Fibroblast of lung (primary cell): ENCODE measurements around the gene SLC17A9. TPM values are rescaled to one million over a fixed set of nuclear protein-coding genes. Genes with fewer than 3 reads are reported as not detected.

ENCODE experiments used
- DNase-seq, 2 donors: peaks; one replicate each; pipeline versions ENCODE4 v3.0.0 to v3.0.0-alpha.2; 2010; ENCODE audit warnings: low read depth in 2 of 2
- H2AFZ ChIP-seq: 2 replicates; pipeline ENCODE4 v1.5.1; 2012; ENCODE audit warnings: low read length, control low read depth, inconsistent platforms
- H3K27ac ChIP-seq: 2 replicates; pipeline ENCODE4 v1.5.1; 2011; ENCODE audit warnings: low read length, control low read depth; ENCODE audit not compliant: insufficient read depth
- H3K27me3 ChIP-seq: 2 replicates; pipeline ENCODE4 v1.5.1; 2011; ENCODE audit warnings: mild to moderate bottlenecking, low read length; ENCODE audit not compliant: control insufficient read depth, insufficient read depth
- H3K36me3 ChIP-seq: 2 replicates; pipeline ENCODE4 v1.5.1; 2011; ENCODE audit warnings: low read length; ENCODE audit not compliant: control insufficient read depth, insufficient read depth
- H3K4me1 ChIP-seq: 2 replicates; pipeline ENCODE4 v1.5.1; 2011; ENCODE audit warnings: low read length; ENCODE audit not compliant: control insufficient read depth, insufficient read depth; ENCODE audit errors: extremely low read depth
- H3K4me2 ChIP-seq: 2 replicates; pipeline ENCODE4 v1.5.1; 2011; ENCODE audit warnings: low read length, control low read depth; ENCODE audit not compliant: insufficient read depth; ENCODE audit errors: extremely low read depth
- H3K4me3 ChIP-seq, 4 experiments: fragments of 200-600 bp in 1 of 4; sonication (generic) in 1 of 4; replicated peaks in 1 of 4; 2 replicates each; pipeline ENCODE4 v1.5.1; 2011 to 2016; ENCODE audit warnings: low read length in 4 of 4, low read depth in 3 of 4, mild to moderate bottlenecking in 3 of 4, control low read depth in 2 of 4, inconsistent platforms in 1 of 4, mixed read lengths in 1 of 4; ENCODE audit not compliant: insufficient read depth in 1 of 4; ENCODE audit errors: control extremely low read depth in 1 of 4
- H3K79me2 ChIP-seq: 2 replicates; pipeline ENCODE4 v1.5.1; 2012; ENCODE audit warnings: mild to moderate bottlenecking, low read length, inconsistent platforms; ENCODE audit not compliant: control insufficient read depth, insufficient read depth
- H3K9ac ChIP-seq: 2 replicates; pipeline ENCODE4 v1.5.1; 2011; ENCODE audit warnings: mild to moderate bottlenecking, low read length, control low read depth; ENCODE audit not compliant: insufficient read depth
- H3K9me3 ChIP-seq: 2 replicates; pipeline ENCODE4 v1.5.1; 2012; ENCODE audit warnings: low read depth, low read length; ENCODE audit not compliant: control insufficient read depth, insufficient read depth
- H4K20me1 ChIP-seq: 2 replicates; pipeline ENCODE4 v1.5.1; 2011; ENCODE audit warnings: low read length; ENCODE audit not compliant: control insufficient read depth, insufficient read depth; ENCODE audit errors: extremely low read depth
- EZH2 ChIP-seq: IDR thresholded peaks from 2 replicates; pipeline ENCODE4 v1.5.1; 2012; ENCODE audit warnings: low read length, control low read depth, mild to moderate bottlenecking; ENCODE audit errors: missing control alignments
- polyA plus RNA-seq, 2 donors: library from polyadenylated mRNA; depleted of rRNA in 1 of 2; stranded (reverse) in 1 of 2; unstranded in 1 of 2; fragments of >200 nt; gene quantifications; 2 replicates each; pipeline ENCODE4 v1.2.1, GENCODE V29; 2011 to 2012; ENCODE audit warnings: missing spikeins in 1 of 2
- total RNA-seq: library from RNA; depleted of rRNA; stranded (reverse); fragments of >200 nt; gene quantifications from 2 replicates; pipeline ENCODE4 v1.2.1, GENCODE V29; 2014
- TF ChIP-seq, protein P1 (sequence below), 2 donors: IDR thresholded peaks in 1 of 2; conservative IDR thresholded peaks in 1 of 2; 1 replicate in 1 of 2; 2 replicates in 1 of 2; pipeline ENCODE4 v1.5.1; 2011 to 2012; ENCODE audit warnings: low read length in 2 of 2, control low read depth in 1 of 2, inconsistent platforms in 1 of 2, low read depth in 1 of 2, mild to moderate bottlenecking in 1 of 2

SLC17A9 gene
- total and polyA plus RNA-seq, 2 donors (not counting 1 experiment from before 2014, with no cell fraction given) = 6.4 to 6.8 TPM

DNA sequence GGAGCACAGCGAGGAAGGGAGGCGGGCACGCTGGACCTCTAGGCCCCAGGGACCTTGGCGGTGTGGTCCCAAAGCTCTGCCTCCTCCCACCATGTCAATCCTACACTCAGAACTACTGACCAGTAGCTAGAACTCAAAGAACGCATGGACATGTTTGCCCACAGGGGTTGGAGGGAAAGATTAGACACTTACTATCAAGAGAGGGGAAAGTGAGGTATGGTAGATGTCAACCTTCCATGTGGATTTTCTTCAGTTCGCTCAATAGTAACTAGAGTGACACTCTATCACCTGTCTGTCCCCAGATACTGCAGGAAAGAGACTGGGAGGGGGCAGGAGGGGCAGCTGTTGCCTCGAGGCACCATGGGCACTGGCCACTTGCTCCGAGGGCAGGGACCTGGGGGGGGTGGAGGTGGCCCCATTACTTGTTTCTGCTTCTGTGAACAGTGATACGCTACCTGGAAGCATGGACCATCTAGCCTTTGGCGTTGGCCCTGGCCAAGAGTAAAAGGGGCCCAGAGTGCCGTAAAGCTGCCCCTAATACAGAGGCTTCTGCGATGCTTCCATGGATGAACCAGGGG, 25.3 kb upstream of the SLC17A9 start:
- H2AFZ ChIP-seq = no peak overlapping the region
- no peak overlapping the region for H3K27ac ChIP-seq
- H3K79me2 ChIP-seq = peaks cover 93% of the 10 kb centered on the region
- H4K20me1 ChIP-seq = peaks cover 9% of the 10 kb centered on the region
- H3K36me3 ChIP-seq = no peaks in the 10 kb centered on the region
- TF ChIP-seq EZH2 = no peak
- TF ChIP-seq, protein P1, sequence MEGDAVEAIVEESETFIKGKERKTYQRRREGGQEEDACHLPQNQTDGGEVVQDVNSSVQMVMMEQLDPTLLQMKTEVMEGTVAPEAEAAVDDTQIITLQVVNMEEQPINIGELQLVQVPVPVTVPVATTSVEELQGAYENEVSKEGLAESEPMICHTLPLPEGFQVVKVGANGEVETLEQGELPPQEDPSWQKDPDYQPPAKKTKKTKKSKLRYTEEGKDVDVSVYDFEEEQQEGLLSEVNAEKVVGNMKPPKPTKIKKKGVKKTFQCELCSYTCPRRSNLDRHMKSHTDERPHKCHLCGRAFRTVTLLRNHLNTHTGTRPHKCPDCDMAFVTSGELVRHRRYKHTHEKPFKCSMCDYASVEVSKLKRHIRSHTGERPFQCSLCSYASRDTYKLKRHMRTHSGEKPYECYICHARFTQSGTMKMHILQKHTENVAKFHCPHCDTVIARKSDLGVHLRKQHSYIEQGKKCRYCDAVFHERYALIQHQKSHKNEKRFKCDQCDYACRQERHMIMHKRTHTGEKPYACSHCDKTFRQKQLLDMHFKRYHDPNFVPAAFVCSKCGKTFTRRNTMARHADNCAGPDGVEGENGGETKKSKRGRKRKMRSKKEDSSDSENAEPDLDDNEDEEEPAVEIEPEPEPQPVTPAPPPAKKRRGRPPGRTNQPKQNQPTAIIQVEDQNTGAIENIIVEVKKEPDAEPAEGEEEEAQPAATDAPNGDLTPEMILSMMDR (conservative IDR thresholded peaks at IDR 0.05 in 1 of 2, IDR thresholded peaks at IDR 0.05 in 1 of 2; ENCODE audit: low read depth in 1 of 2, low read length in 2 of 2) = no peak
- DNase-seq = no peak
- H3K4me2 ChIP-seq = peak overlapping the region; percentile 97
- H3K9me3 ChIP-seq = no peaks in the 10 kb centered on the region
- H3K4me1 ChIP-seq = peaks cover 16% of the 10 kb centered on the region
- no peak overlapping the region for H3K9ac ChIP-seq
- peak overlapping the region; percentile 65 to 93 (median 90) for H3K4me3 ChIP-seq
- H3K27me3 ChIP-seq = no peaks in the 10 kb centered on the region

DNA sequence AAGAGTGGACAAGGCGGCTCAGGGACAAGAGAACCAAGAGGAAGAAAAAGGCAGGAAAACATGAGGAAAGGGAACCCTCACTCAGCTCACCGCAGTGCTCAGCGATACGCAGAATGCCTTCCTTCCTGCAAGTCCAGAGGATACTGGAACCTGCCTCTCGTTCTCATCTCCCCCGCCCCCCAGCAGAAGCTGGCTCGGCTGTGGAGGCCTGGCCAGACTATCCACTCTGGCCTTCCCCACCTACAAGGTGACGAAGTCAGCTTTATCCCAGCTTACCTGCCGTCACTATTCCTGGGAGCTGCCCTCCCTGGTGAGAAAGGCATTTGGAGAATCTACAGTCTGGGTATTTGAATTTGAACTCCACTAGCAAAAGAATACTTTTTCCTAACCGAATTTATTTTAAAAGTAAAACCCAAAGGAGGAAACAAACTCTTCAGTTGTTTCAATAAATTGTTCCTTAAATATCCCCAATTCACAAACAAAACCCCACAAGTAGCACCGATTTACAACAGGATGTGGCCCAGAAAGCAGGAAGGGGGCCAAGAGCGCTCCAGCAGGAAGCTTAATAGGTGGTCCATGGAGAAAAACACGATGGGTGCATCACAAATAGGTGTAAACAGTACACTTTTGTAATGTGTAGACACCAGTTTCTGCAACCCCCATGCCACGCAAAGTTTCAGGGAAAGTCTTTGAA, 24.1 kb upstream of the SLC17A9 start:
- H3K36me3 ChIP-seq = no peaks in the 10 kb centered on the region
- TF ChIP-seq EZH2 = no peak
- TF ChIP-seq, protein P1 (conservative IDR thresholded peaks at IDR 0.05 in 1 of 2, IDR thresholded peaks at IDR 0.05 in 1 of 2; ENCODE audit: low read depth in 1 of 2, low read length in 2 of 2) = no peak
- H2AFZ ChIP-seq = no peak overlapping the region
- H3K4me3 ChIP-seq = peak overlapping the region; percentile 53 to 64 (median 54)
- no peak for DNase-seq
- H3K27me3 ChIP-seq = no peaks in the 10 kb centered on the region
- peaks cover 93% of the 10 kb centered on the region for H3K79me2 ChIP-seq
- H3K9ac ChIP-seq = peak overlapping the region; percentile 62
- H3K27ac ChIP-seq = peak overlapping the region; percentile 52
- H3K4me1 ChIP-seq = peaks cover 13% of the 10 kb centered on the region
- no peaks in the 10 kb centered on the region for H3K9me3 ChIP-seq
- peaks cover 3% of the 10 kb centered on the region for H4K20me1 ChIP-seq
- peak overlapping the region; percentile 90 for H3K4me2 ChIP-seq

DNA sequence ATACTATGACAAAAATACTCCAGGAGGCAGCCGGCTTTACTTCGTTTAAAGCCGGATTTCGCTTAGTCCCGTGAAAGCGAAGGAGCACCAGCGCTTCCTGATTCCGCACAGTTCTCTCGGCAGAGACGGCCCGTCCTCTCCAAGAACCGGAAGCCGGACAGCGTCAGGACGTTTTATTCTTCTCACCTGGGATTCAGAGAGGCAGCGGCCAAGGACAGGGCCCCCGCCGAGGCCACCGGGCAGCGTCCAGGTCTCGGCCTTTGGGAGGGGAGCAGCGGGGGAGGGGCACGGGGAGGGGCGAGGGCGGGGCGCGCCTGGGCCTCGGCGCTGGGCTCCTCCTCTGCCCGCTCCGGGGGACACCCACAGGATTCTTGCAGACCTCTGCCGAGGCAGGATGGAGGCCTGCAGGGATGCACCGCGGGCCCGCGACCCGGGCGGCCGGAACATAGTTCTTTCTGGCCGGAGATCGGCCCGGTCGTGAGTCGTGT, 23.4 kb upstream of the SLC17A9 start:
- peak overlapping the region; percentile 53 to 64 (median 54) for H3K4me3 ChIP-seq
- no peak for TF ChIP-seq EZH2
- TF ChIP-seq, protein P1 (conservative IDR thresholded peaks at IDR 0.05 in 1 of 2, IDR thresholded peaks at IDR 0.05 in 1 of 2; ENCODE audit: low read depth in 1 of 2, low read length in 2 of 2) = no peak
- H3K27ac ChIP-seq = peak overlapping the region; percentile 52
- no peaks in the 10 kb centered on the region for H3K9me3 ChIP-seq
- peak overlapping the region; percentile 90 for H3K4me2 ChIP-seq
- H4K20me1 ChIP-seq = peaks cover 3% of the 10 kb centered on the region
- no peak overlapping the region for H2AFZ ChIP-seq
- peaks cover 93% of the 10 kb centered on the region for H3K79me2 ChIP-seq
- peak; percentile 38 to 56 for DNase-seq
- H3K4me1 ChIP-seq = peaks cover 13% of the 10 kb centered on the region
- H3K9ac ChIP-seq = peak overlapping the region; percentile 62
- no peaks in the 10 kb centered on the region for H3K36me3 ChIP-seq
- no peaks in the 10 kb centered on the region for H3K27me3 ChIP-seq
